Suprapubic skin (tissue), 4 donors: Measurements from ENCODE around the gene UBE2D2. TPM values are rescaled to one million over a fixed set of nuclear protein-coding genes. Genes with fewer than 3 reads are reported as not detected.

Experiments used
- DNase-seq, 2 donors: peaks; one replicate each; pipeline ENCODE4 v3.0.0-alpha.2; 2019; ENCODE audit warnings: low spot score in 2 of 2
- H3K27ac ChIP-seq: fragments of 200-600 bp; sonication (generic); one replicate; pipeline ENCODE4 v1.5.1; 2019
- H3K27me3 ChIP-seq: fragments of 200-600 bp; sonication (generic); one replicate; pipeline ENCODE4 v1.5.1; 2019
- H3K36me3 ChIP-seq: fragments of 200-600 bp; sonication (generic); one replicate; pipeline ENCODE4 v1.5.1; 2019
- H3K4me1 ChIP-seq: fragments of 200-600 bp; sonication (generic); one replicate; pipeline ENCODE4 v1.5.1; 2019
- H3K4me3 ChIP-seq: fragments of 200-600 bp; sonication (generic); one replicate; pipeline ENCODE4 v1.5.1; 2019; ENCODE audit warnings: mild to moderate bottlenecking
- H3K9me3 ChIP-seq: fragments of 200-600 bp; sonication (generic); one replicate; pipeline ENCODE4 v1.5.1; 2019
- CTCF ChIP-seq, 2 donors: fragments of 200-600 bp in 1 of 2; fragments of 450-650 bp in 1 of 2; sonication (generic) in 1 of 2; IDR thresholded peaks; one replicate each; pipeline ENCODE4 v1.5.1; 2016 to 2019; ENCODE audit warnings: antibody characterized with exemption in 2 of 2, mild to moderate bottlenecking in 1 of 2, moderate library complexity in 1 of 2
- EP300 ChIP-seq: sonication (generic); formaldehyde crosslinking; IDR thresholded peaks from one replicate; pipeline ENCODE4 v1.6.1; 2017; ENCODE audit warnings: antibody characterized with exemption
- POLR2A ChIP-seq, 2 donors: fragments of 450-650 bp; IDR thresholded peaks; one replicate each; pipeline ENCODE4 v1.6.1; 2017; ENCODE audit warnings: antibody characterized with exemption in 2 of 2, mild to moderate bottlenecking in 2 of 2, moderate library complexity in 2 of 2
- POLR2AphosphoS5 ChIP-seq, 3 donors: sonication (generic); formaldehyde crosslinking; IDR thresholded peaks; one replicate each; pipeline ENCODE4 v1.6.1; 2017; ENCODE audit warnings: antibody characterized with exemption in 3 of 3
- WGBS: methylation state at CpG from one replicate; pipeline ENCODE4 v1.1.5; 2018; 5-methylcytosine and 5-hydroxymethylcytosine counted together
- total RNA-seq, 4 donors: library from RNA; depleted of rRNA; stranded (reverse); fragments of >200 nt; gene quantifications; one replicate each; pipeline ENCODE4 v1.1.0, GENCODE V29; 2016

The UBE2D2 gene
- total RNA-seq, 4 donors from 2014 or later, result 56.6 to 70.2 (median 58.0) TPM

- Histone ChIP-seq H3K27ac (peak overlapping the region; percentile 92), H3K27me3 (no peaks in the 10 kb centered on the region), H3K36me3 (no peaks in the 10 kb centered on the region), H3K4me1 (peaks cover 85% of the 10 kb centered on the region), H3K9me3 (no peaks in the 10 kb centered on the region), H3K4me3 (peak overlapping the region; percentile 25)
- WGBS, result 27% methylated on average over 9 of the region's 15 CpGs
- DNase-seq, result no peak
- TF ChIP-seq CTCF (IDR thresholded peaks at IDR 0.05), result no peak
Measured at GRCh38 chr5:139658928-139659667, 98.0 kb downstream of the UBE2D2 start.

GRCh38 chr5:139659695-139660101 lies 98.6 kb downstream of the UBE2D2 start:
- 32% methylated on average over 8 of the region's 13 CpGs for WGBS

GRCh38 chr5:139660105-139660922 lies 99.2 kb downstream of the UBE2D2 start:
- peak overlapping the region; percentile 92 for H3K27ac ChIP-seq
- no peaks in the 10 kb centered on the region for H3K27me3 ChIP-seq
- TF ChIP-seq POLR2AphosphoS5 (IDR thresholded peaks at IDR 0.05) (no peak), EP300 (no peak), CTCF (IDR thresholded peaks at IDR 0.05) (no peak), POLR2A (IDR thresholded peaks at IDR 0.05) (no peak)
- no peak for DNase-seq
- peaks cover 85% of the 10 kb centered on the region for H3K4me1 ChIP-seq
- H3K9me3 ChIP-seq, result no peaks in the 10 kb centered on the region
- 48% methylated on average over 5 of the region's 14 CpGs for WGBS
- H3K36me3 ChIP-seq, result no peaks in the 10 kb centered on the region
- H3K4me3 ChIP-seq, result peak overlapping the region; percentile 25

More at GRCh38 chr5:139659695-139660101, 98.6 kb downstream of the UBE2D2 start:
- Histone ChIP-seq H3K4me3 (peak overlapping the region; percentile 25), H3K36me3 (no peaks in the 10 kb centered on the region), H3K9me3 (no peaks in the 10 kb centered on the region), H3K27me3 (no peaks in the 10 kb centered on the region), H3K27ac (peak overlapping the region; percentile 92), H3K4me1 (peaks cover 85% of the 10 kb centered on the region)
- no peak for TF ChIP-seq POLR2AphosphoS5 (IDR thresholded peaks at IDR 0.05)
- TF ChIP-seq POLR2A (IDR thresholded peaks at IDR 0.05), result no peak
- TF ChIP-seq CTCF (IDR thresholded peaks at IDR 0.05), result no peak
- no peak for TF ChIP-seq EP300
- DNase-seq, result no peak

- Histone ChIP-seq H3K27me3 (no peaks in the 10 kb centered on the region), H3K27ac (peak overlapping the region; percentile 92), H3K4me1 (peaks cover 81% of the 10 kb centered on the region), H3K4me3 (peak overlapping the region; percentile 25), H3K9me3 (no peaks in the 10 kb centered on the region), H3K36me3 (no peaks in the 10 kb centered on the region)
- 31% methylated on average over 11 of the region's 41 CpGs for WGBS
- TF ChIP-seq EP300 (no peak), POLR2AphosphoS5 (IDR thresholded peaks at IDR 0.05) (peak in 2 of 3 donors; percentile 40 to 73)
- DNase-seq, result peak; percentile 95 to 96
Measured at GRCh38 chr5:139660923-139661814, 100.0 kb downstream of the UBE2D2 start.

- Histone ChIP-seq H3K9me3 (no peaks in the 10 kb centered on the region), H3K36me3 (no peaks in the 10 kb centered on the region), H3K27me3 (no peaks in the 10 kb centered on the region), H3K4me1 (peaks cover 91% of the 10 kb centered on the region), H3K27ac (peak overlapping the region; percentile 92), H3K4me3 (no peak overlapping the region)
- TF ChIP-seq POLR2A (IDR thresholded peaks at IDR 0.05) (no peak), POLR2AphosphoS5 (IDR thresholded peaks at IDR 0.05) (no peak)
- DNase-seq, result no peak
- WGBS, result 96% methylated on average over 4 of the region's 9 CpGs
Measured at GRCh38 chr5:139662617-139663016, 101.5 kb downstream of the UBE2D2 start.
